HG02970 (cell line): ENCODE results near the gene ZNF195.
"Not testable (repeated sequence)": the region's sequence is repeated elsewhere in the genome, so short reads cannot be mapped to it uniquely, and the experiment has no call there.

Source experiments
- ATAC-seq: cut with Tn5 transposase; IDR thresholded peaks from one replicate; pipeline ENCODE4 v1.9.1; 2021; ENCODE audit warnings: mild to moderate bottlenecking, moderate library complexity, moderate number of reproducible peaks; ENCODE audit not compliant: unreplicated experiment, low FRiP score

The ZNF195 gene

GRCh38 chr11:3404076-3404925 is 25.4 kb upstream of the ZNF195 start:
- not testable (repeated sequence) for ATAC-seq

- not testable (repeated sequence) for ATAC-seq
Measured at GRCh38 chr11:3402861-3403250, 23.9 kb upstream of the ZNF195 start.

GRCh38 chr11:3402181-3402860 is 23.4 kb upstream of the ZNF195 start:
- not testable (repeated sequence) for ATAC-seq

GRCh38 chr11:3401052-3401451 is 22.1 kb upstream of the ZNF195 start:
- ATAC-seq, result not testable (repeated sequence)

- ATAC-seq, result not testable (repeated sequence)
Measured at GRCh38 chr11:3398509-3398908, 19.6 kb upstream of the ZNF195 start.

- ATAC-seq, result not testable (repeated sequence)
Measured at GRCh38 chr11:3398106-3398505, 19.2 kb upstream of the ZNF195 start.

GRCh38 chr11:3397210-3397609 is 18.3 kb upstream of the ZNF195 start:
- not testable (repeated sequence) for ATAC-seq

GRCh38 chr11:3395468-3395867 is 16.5 kb upstream of the ZNF195 start:
- ATAC-seq, result not testable (repeated sequence)

GRCh38 chr11:3394956-3395355 is 16.0 kb upstream of the ZNF195 start:
- not testable (repeated sequence) for ATAC-seq

- ATAC-seq, result not testable (repeated sequence)
Measured at GRCh38 chr11:3393450-3393849, 14.5 kb upstream of the ZNF195 start.

- no peak for ATAC-seq
Measured at GRCh38 chr11:3382613-3383285, 3.8 kb upstream of the ZNF195 start.

- no peak for ATAC-seq
Measured at GRCh38 chr11:3381794-3382193, 2.8 kb upstream of the ZNF195 start.

- no peak for ATAC-seq
Measured at GRCh38 chr11:3380706-3381545, 2.0 kb upstream of the ZNF195 start.

GRCh38 chr11:3375552-3375951 is 3.4 kb downstream of the ZNF195 start:
- ATAC-seq, result no peak

GRCh38 chr11:3370311-3370870 is 8.6 kb downstream of the ZNF195 start:
- ATAC-seq, result no peak

- no peak for ATAC-seq
Measured at GRCh38 chr11:3369366-3369765, 9.6 kb downstream of the ZNF195 start.

GRCh38 chr11:3368199-3368598 is 10.7 kb downstream of the ZNF195 start:
- ATAC-seq, result no peak

- no peak for ATAC-seq
Measured at GRCh38 chr11:3367221-3367620, 11.7 kb downstream of the ZNF195 start.

- ATAC-seq, result no peak
Measured at GRCh38 chr11:3359092-3359824, 19.7 kb downstream of the ZNF195 start.
